GM13976 (cell line): ENCODE data around the gene ANP32B.

Experiments
- DNase-seq: peaks from one replicate; pipeline ENCODE4 v3.0.0; 2012; ENCODE audit warnings: low spot score
- in situ Hi-C: fragments of 300-500 bp; cut with MboI; formaldehyde crosslinking; loops from one replicate; pipeline ENCODE4 v1.12.0; 2022; ENCODE audit warnings: low sequenced_read_pairs, mixed read lengths, inconsistent platforms; ENCODE audit not compliant: unreplicated experiment
- TF ChIP-seq, protein P1 (sequence below): IDR thresholded peaks from 2 replicates; pipeline ENCODE4 v1.5.1; 2012; ENCODE audit warnings: borderline replicate concordance, mild to moderate bottlenecking; ENCODE audit not compliant: insufficient read depth; ENCODE audit errors: extremely low read depth, missing control alignments, control extremely low read depth

The ANP32B gene

DNA sequence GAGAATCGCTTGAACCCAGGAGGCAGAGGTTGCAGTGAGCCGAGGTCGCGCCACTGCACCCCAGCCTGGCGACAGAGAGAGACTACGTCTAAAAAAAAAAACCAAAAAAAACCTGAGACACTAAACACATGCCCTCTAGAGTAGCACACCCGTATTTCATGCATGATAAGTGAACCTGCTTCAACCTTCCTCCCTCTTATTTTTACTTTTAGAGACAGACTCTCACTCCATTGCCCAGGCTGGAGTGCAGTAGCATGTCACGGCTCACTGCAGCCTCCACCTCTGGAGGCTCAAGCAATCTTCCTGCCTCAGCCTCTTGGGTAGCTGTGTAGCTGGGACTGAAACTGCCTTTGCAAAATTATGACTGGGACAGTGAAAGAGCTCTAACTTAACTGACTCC, 55.8 kb downstream of the ANP32B start:
- TF ChIP-seq, protein P1, sequence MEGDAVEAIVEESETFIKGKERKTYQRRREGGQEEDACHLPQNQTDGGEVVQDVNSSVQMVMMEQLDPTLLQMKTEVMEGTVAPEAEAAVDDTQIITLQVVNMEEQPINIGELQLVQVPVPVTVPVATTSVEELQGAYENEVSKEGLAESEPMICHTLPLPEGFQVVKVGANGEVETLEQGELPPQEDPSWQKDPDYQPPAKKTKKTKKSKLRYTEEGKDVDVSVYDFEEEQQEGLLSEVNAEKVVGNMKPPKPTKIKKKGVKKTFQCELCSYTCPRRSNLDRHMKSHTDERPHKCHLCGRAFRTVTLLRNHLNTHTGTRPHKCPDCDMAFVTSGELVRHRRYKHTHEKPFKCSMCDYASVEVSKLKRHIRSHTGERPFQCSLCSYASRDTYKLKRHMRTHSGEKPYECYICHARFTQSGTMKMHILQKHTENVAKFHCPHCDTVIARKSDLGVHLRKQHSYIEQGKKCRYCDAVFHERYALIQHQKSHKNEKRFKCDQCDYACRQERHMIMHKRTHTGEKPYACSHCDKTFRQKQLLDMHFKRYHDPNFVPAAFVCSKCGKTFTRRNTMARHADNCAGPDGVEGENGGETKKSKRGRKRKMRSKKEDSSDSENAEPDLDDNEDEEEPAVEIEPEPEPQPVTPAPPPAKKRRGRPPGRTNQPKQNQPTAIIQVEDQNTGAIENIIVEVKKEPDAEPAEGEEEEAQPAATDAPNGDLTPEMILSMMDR, result no peak
- in situ Hi-C loops, result no loop called here
- no peak for DNase-seq

DNA sequence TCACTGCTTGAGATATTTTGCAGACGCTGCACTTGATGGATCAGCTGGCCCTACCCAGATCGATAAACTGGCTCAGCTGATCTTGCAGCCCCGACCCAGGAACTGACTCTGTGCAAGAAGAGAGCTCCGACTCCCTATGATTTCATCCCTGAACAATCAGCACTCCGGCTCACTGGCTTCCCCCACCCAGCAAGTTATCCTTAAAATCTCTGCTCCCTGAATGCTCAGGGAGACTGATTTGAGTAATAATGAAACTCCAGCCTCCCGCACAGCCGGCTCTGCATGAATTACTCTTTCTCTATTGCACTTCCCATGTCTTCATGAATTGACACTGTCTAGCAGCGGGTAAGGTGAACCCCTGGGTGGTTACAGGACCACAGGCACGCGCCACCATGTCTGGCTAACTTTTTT, 56.5 kb downstream of the ANP32B start:
- no peak for DNase-seq
- TF ChIP-seq, protein P1, result no peak
- in situ Hi-C loops, result no loop called here

DNA sequence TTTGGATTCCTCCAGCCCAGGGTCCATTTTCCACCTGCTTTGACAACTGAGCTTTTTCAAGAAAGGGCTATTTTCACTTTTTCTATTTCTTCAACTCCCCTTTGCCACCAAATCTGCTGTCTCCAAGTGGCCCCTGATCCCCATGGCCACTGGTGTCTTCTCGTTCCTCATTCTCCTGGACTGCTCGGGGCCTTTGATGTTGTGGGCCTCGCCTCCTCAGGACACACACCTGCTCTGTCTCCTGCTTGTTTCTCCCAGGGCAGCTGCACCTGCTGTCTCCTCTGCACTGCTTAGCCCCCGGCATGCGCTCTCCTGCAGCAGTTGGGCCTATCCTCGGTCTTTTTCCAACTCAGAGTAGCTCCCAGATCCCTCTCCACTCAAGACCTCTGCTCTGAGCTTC, 57.1 kb downstream of the ANP32B start:
- no peak for DNase-seq
- in situ Hi-C loops, result no loop called here
- TF ChIP-seq, protein P1, result no peak

DNA sequence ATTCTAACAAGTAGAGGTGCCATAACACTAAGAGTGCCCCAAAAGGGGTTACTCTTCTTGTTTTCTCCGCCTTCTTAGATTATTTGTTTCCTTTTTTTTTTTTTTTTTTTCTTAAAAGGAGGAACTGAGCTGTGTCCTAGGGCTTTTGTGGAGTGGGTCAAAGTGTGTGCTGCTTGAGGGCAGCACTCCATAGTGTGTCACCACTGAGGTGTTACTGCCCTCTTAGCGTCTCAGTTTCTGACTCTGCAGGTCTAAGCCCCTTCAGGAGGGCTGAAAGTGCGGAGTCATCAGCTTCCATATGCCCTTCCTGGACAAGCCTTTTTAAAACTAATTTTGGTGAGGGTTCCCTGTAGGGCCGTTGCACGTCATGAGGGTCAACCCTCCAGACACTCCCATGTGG, 60.8 kb downstream of the ANP32B start:
- in situ Hi-C loops, result no loop called here
- TF ChIP-seq, protein P1, result no peak

DNA sequence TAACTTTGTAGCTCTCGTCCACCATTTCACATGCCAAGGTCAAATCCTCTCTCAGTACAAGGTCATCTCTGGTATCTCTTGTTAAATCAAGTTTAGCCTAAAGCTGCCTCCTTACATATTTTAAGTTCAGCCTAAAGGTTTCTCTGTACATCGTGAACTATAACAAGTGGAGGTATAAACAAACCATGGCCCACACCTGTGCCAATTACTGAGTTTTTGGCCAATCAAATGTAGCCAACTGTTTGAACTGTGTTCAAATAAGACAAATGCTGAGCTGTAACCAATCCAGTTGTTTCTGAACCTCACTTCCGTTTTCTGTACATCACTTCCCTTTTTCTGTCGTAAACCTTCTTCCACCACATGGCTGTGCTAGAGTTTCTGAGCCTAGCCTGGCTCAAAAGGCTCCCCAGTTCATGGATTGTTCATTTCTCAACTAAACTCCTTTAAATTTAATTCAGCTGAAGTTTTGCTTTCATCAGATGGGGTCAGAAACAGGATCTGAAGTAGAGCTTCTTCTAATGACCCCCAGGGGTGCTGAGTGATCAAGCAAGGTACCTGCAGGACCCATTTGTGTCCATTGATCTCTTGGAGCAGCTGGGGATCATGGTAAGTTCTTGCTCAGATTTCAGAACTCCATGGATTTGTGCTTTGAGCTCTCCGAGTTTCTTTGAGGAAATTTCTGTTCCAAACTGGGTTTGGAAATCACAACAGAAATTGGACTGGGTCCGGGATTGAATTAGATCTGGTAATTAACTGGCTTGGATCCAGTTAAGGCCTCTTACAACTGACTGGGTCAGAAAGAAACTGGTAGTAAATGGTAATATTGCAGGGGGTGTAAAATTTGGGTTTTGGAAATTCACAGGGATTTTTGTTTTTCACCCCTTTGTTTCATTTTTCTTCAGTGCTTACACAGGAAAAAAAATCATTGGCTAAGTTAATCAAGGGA, 62.4 kb downstream of the ANP32B start:
- TF ChIP-seq, protein P1, result no peak
- no peak for DNase-seq
- in situ Hi-C loops, result no loop called here

More for the DNA sequence above, 60.8 kb downstream of the ANP32B start:
- DNase-seq, result no peak

DNA sequence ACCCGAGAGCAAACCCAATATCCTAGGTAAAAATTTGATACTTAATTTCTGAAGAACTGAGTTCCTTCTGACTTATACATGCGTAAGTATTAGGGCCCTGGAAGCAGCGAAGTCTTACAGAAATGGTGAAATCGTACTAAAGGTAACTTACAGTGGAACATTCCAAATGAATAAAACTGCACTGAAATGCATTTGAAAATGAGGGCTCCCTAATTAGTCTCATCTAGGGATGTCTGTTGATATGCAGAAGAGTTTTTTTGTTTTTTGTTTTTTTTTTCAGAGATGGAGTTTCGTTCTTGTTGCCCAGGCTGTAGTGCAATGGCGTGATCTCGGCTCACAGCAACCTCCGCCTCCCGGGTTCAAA, 63.0 kb downstream of the ANP32B start:
- no peak for DNase-seq
- TF ChIP-seq, protein P1, result no peak
- in situ Hi-C loops, result no loop called here
